Neural progenitor cell (in vitro differentiated cells): ENCODE data around the gene DIS3L2. TPM values are rescaled to one million over a fixed set of nuclear protein-coding genes. Genes with fewer than 3 reads are reported as not detected.

ENCODE experiments used
- DNase-seq: peaks from one replicate; pipeline ENCODE4 v3.0.0-alpha.2; 2016; ENCODE audit warnings: low spot score
- H2AFZ ChIP-seq: fragments of 200-600 bp; sonication (generic); replicated peaks from 2 replicates; pipeline ENCODE4 v1.6.1; 2016; ENCODE audit warnings: antibody characterized with exemption
- H3F3A ChIP-seq: fragments of 200-600 bp; sonication (generic); 2 replicates; pipeline ENCODE4 v1.6.1; 2016; ENCODE audit warnings: antibody characterized with exemption, low read depth
- H3K27ac ChIP-seq: fragments of 200-600 bp; sonication (generic); 2 replicates; pipeline ENCODE4 v1.5.1; 2016; ENCODE audit warnings: mild to moderate bottlenecking
- H3K27me3 ChIP-seq: fragments of 200-600 bp; sonication (generic); 2 replicates; pipeline ENCODE4 v1.6.1; 2016; ENCODE audit warnings: mild to moderate bottlenecking, moderate library complexity
- H3K36me3 ChIP-seq: fragments of 200-600 bp; sonication (generic); 2 replicates; pipeline ENCODE4 v1.5.1; 2016
- H3K4me1 ChIP-seq: fragments of 200-600 bp; sonication (generic); 2 replicates; pipeline ENCODE4 v1.6.1; 2016; ENCODE audit warnings: mixed run types
- H3K4me2 ChIP-seq: fragments of 200-600 bp; sonication (generic); 2 replicates; pipeline ENCODE4 v1.6.1; 2016
- H3K4me3 ChIP-seq: fragments of 200-600 bp; sonication (generic); 2 replicates; pipeline ENCODE4 v1.5.1; 2016
- H3K79me2 ChIP-seq: fragments of 200-600 bp; sonication (generic); 2 replicates; pipeline ENCODE4 v1.6.1; 2016; ENCODE audit warnings: low read depth
- H3K9ac ChIP-seq: fragments of 200-600 bp; sonication (generic); 2 replicates; pipeline ENCODE4 v1.6.1; 2016
- H3K9me3 ChIP-seq: fragments of 200-600 bp; sonication (generic); 2 replicates; pipeline ENCODE4 v1.5.1; 2016; ENCODE audit warnings: low read depth
- H4K20me1 ChIP-seq: fragments of 200-600 bp; sonication (generic); 2 replicates; pipeline ENCODE4 v1.6.1; 2016; ENCODE audit warnings: low read depth
- H3K27ac Mint-ChIP-seq: 3 replicates; pipeline ENCODE4 v1.8.0; 2021; ENCODE audit warnings: mixed read lengths
- H3K27me3 Mint-ChIP-seq: 2 replicates; pipeline ENCODE4 v1.8.0; 2022; ENCODE audit warnings: low read depth, mild to moderate bottlenecking, inconsistent platforms, moderate library complexity, mixed read lengths; ENCODE audit not compliant: insufficient read depth
- H3K36me3 Mint-ChIP-seq: 3 replicates; pipeline ENCODE4 v1.8.0; 2021; ENCODE audit warnings: mixed read lengths
- H3K4me1 Mint-ChIP-seq: 3 replicates; pipeline ENCODE4 v1.8.0; 2021; ENCODE audit warnings: mixed read lengths
- H3K4me3 Mint-ChIP-seq: 3 replicates; pipeline ENCODE4 v1.8.0; 2021; ENCODE audit warnings: mild to moderate bottlenecking, moderate library complexity, mixed read lengths
- H3K9me3 Mint-ChIP-seq: 3 replicates; pipeline ENCODE4 v1.8.0; 2020; ENCODE audit warnings: mixed read lengths
- CTCF ChIP-seq: fragments of 200-600 bp; sonication (generic); IDR thresholded peaks from 2 replicates; pipeline ENCODE4 v1.5.1; 2017; ENCODE audit warnings: antibody characterized with exemption, mild to moderate bottlenecking
- EZH2 ChIP-seq: fragments of 200-600 bp; sonication (generic); IDR thresholded peaks from 2 replicates; pipeline ENCODE4 v1.6.1; 2017; ENCODE audit warnings: antibody characterized with exemption, mild to moderate bottlenecking, moderate library complexity
- EZH2phosphoT487 ChIP-seq: fragments of 200-600 bp; sonication (generic); IDR thresholded peaks from 2 replicates; pipeline ENCODE4 v1.6.1; 2017; ENCODE audit warnings: antibody characterized with exemption
- total RNA-seq: library from RNA; depleted of rRNA; stranded (reverse); fragments of >200 nt; gene quantifications from 2 replicates; pipeline ENCODE4 v1.2.3, GENCODE V29; 2015; ENCODE audit warnings: low replicate concordance

The DIS3L2 gene
- total RNA-seq, 1 donor from 2014 or later = 23.2 TPM

- peaks cover 20% of the 10 kb centered on the region for H3K4me1 Mint-ChIP-seq
These were observed 24.3 kb downstream of the DIS3L2 start for GRCh38 chr2:231985823-231986261.

GRCh38 chr2:231987124-231987727 lies 25.7 kb downstream of the DIS3L2 start:
- Histone ChIP-seq H2AFZ (no peak overlapping the region), H3K79me2 (peaks cover 18% of the 10 kb centered on the region), H3K27ac (no peak overlapping the region), H4K20me1 (no peaks in the 10 kb centered on the region), H3K9ac (no peak overlapping the region), H3K4me3 (no peak overlapping the region), H3K9me3 (no peaks in the 10 kb centered on the region), H3K4me1 (no peaks in the 10 kb centered on the region), H3K36me3 (no peaks in the 10 kb centered on the region), H3K4me2 (no peak overlapping the region), H3F3A (no peaks in the 10 kb centered on the region), H3K27me3 (no peaks in the 10 kb centered on the region)
- H3K9me3 Mint-ChIP-seq = peaks cover 2% of the 10 kb centered on the region
- H3K36me3 Mint-ChIP-seq = peaks cover 5% of the 10 kb centered on the region
- H3K4me3 Mint-ChIP-seq = no peak overlapping the region
- TF ChIP-seq EZH2 (no peak), EZH2phosphoT487 (no peak), CTCF (no peak)
- DNase-seq = no peak
- H3K27ac Mint-ChIP-seq = peak overlapping the region; percentile 40
- peaks cover 20% of the 10 kb centered on the region for H3K4me1 Mint-ChIP-seq
- H3K27me3 Mint-ChIP-seq = no peaks in the 10 kb centered on the region

More at GRCh38 chr2:231985823-231986261, 24.3 kb downstream of the DIS3L2 start:
- Histone ChIP-seq H3K4me2 (peak overlapping the region; percentile 54), H3K9me3 (no peaks in the 10 kb centered on the region), H3F3A (no peaks in the 10 kb centered on the region), H4K20me1 (no peaks in the 10 kb centered on the region), H3K9ac (no peak overlapping the region), H3K27me3 (no peaks in the 10 kb centered on the region), H3K36me3 (no peaks in the 10 kb centered on the region), H3K4me3 (peak overlapping the region; percentile 18), H3K79me2 (peaks cover 10% of the 10 kb centered on the region), H3K4me1 (no peaks in the 10 kb centered on the region), H3K27ac (no peak overlapping the region), H2AFZ (peak overlapping the region; percentile 38)
- peak; percentile 45 for DNase-seq
- Mint-ChIP-seq H3K27ac (no peak overlapping the region), H3K36me3 (peaks cover 5% of the 10 kb centered on the region), H3K4me3 (no peak overlapping the region), H3K27me3 (no peaks in the 10 kb centered on the region), H3K9me3 (peaks cover 2% of the 10 kb centered on the region)
- TF ChIP-seq EZH2phosphoT487 (no peak), EZH2 (no peak), CTCF (no peak)

- H3K79me2 ChIP-seq = peaks cover 18% of the 10 kb centered on the region
- no peaks in the 10 kb centered on the region for H3K27me3 ChIP-seq
- no peak overlapping the region for H3K4me2 ChIP-seq
- Mint-ChIP-seq H3K4me1 (peaks cover 20% of the 10 kb centered on the region), H3K27ac (no peak overlapping the region), H3K36me3 (peaks cover 4% of the 10 kb centered on the region), H3K9me3 (peaks cover 2% of the 10 kb centered on the region), H3K4me3 (no peak overlapping the region), H3K27me3 (no peaks in the 10 kb centered on the region)
- no peak for DNase-seq
- no peak overlapping the region for H2AFZ ChIP-seq
- no peaks in the 10 kb centered on the region for H4K20me1 ChIP-seq
- no peaks in the 10 kb centered on the region for H3K36me3 ChIP-seq
- H3K4me1 ChIP-seq = no peaks in the 10 kb centered on the region
- no peak overlapping the region for H3K27ac ChIP-seq
- H3F3A ChIP-seq = no peaks in the 10 kb centered on the region
- TF ChIP-seq EZH2phosphoT487 = no peak
- H3K9me3 ChIP-seq = no peaks in the 10 kb centered on the region
- H3K9ac ChIP-seq = no peak overlapping the region
- no peak overlapping the region for H3K4me3 ChIP-seq
These were observed 26.8 kb downstream of the DIS3L2 start for GRCh38 chr2:231988179-231988866.

- Mint-ChIP-seq H3K9me3 (peaks cover 2% of the 10 kb centered on the region), H3K4me3 (no peak overlapping the region), H3K27me3 (no peaks in the 10 kb centered on the region), H3K27ac (no peak overlapping the region), H3K36me3 (peaks cover 1% of the 10 kb centered on the region), H3K4me1 (peaks cover 20% of the 10 kb centered on the region)
- Histone ChIP-seq H2AFZ (no peak overlapping the region), H3K4me1 (no peaks in the 10 kb centered on the region), H3K27me3 (no peaks in the 10 kb centered on the region), H3K9ac (no peak overlapping the region), H3K27ac (no peak overlapping the region), H3K4me2 (no peak overlapping the region), H3K79me2 (peaks cover 31% of the 10 kb centered on the region), H4K20me1 (peaks cover 8% of the 10 kb centered on the region), H3F3A (no peaks in the 10 kb centered on the region), H3K4me3 (no peak overlapping the region), H3K36me3 (no peaks in the 10 kb centered on the region), H3K9me3 (no peaks in the 10 kb centered on the region)
- DNase-seq = no peak
- TF ChIP-seq EZH2 (no peak), CTCF (no peak), EZH2phosphoT487 (no peak)
These were observed 30.2 kb downstream of the DIS3L2 start for GRCh38 chr2:231991664-231992063.
